Ishikawa (cell line): ENCODE measurements around the gene SEMA6A.

Experiments
- CEBPB ChIP-seq: IDR thresholded peaks from 2 replicates; pipeline ENCODE4 v1.6.1; 2012
- CREB1 ChIP-seq: IDR thresholded peaks from 2 replicates; pipeline ENCODE4 v1.6.1; 2012; ENCODE audit warnings: low read depth
- EGR1 ChIP-seq: IDR thresholded peaks from 2 replicates; pipeline ENCODE4 v1.6.1; 2012
- EP300 ChIP-seq: IDR thresholded peaks from 2 replicates; pipeline ENCODE4 v1.6.1; 2012; ENCODE audit warnings: borderline replicate concordance
- FOXM1 ChIP-seq: IDR thresholded peaks from 2 replicates; pipeline ENCODE4 v1.6.1; 2012; ENCODE audit warnings: low read depth, borderline replicate concordance
- NFIC ChIP-seq: IDR thresholded peaks from 2 replicates; pipeline ENCODE4 v1.6.1; 2012
- RAD21 ChIP-seq: IDR thresholded peaks from 2 replicates; pipeline ENCODE4 v1.6.1; 2012; ENCODE audit warnings: low read depth
- REST ChIP-seq: IDR thresholded peaks from 2 replicates; pipeline ENCODE4 v1.6.1; 2012; ENCODE audit warnings: low read depth, mild to moderate bottlenecking
- TAF1 ChIP-seq: IDR thresholded peaks from 2 replicates; pipeline ENCODE4 v1.6.1; 2012; ENCODE audit warnings: low read depth, mild to moderate bottlenecking
- TCF12 ChIP-seq: IDR thresholded peaks from 2 replicates; pipeline ENCODE4 v1.6.1; 2012; ENCODE audit warnings: low read depth
- TEAD4 ChIP-seq: IDR thresholded peaks from 2 replicates; pipeline ENCODE4 v1.6.1; 2012
- YY1 ChIP-seq: IDR thresholded peaks from 2 replicates; pipeline ENCODE4 v1.6.1; 2012; ENCODE audit warnings: low read depth
- ZBTB7A ChIP-seq: IDR thresholded peaks from 2 replicates; pipeline ENCODE4 v1.6.1; 2012; ENCODE audit warnings: low read depth
- TF ChIP-seq, protein P1 (sequence below): IDR thresholded peaks from 2 replicates; pipeline ENCODE4 v1.6.1; 2012
- TF ChIP-seq, protein P2 (sequence below): IDR thresholded peaks from 2 replicates; pipeline ENCODE4 v1.6.1; 2012

Gene SEMA6A

DNA sequence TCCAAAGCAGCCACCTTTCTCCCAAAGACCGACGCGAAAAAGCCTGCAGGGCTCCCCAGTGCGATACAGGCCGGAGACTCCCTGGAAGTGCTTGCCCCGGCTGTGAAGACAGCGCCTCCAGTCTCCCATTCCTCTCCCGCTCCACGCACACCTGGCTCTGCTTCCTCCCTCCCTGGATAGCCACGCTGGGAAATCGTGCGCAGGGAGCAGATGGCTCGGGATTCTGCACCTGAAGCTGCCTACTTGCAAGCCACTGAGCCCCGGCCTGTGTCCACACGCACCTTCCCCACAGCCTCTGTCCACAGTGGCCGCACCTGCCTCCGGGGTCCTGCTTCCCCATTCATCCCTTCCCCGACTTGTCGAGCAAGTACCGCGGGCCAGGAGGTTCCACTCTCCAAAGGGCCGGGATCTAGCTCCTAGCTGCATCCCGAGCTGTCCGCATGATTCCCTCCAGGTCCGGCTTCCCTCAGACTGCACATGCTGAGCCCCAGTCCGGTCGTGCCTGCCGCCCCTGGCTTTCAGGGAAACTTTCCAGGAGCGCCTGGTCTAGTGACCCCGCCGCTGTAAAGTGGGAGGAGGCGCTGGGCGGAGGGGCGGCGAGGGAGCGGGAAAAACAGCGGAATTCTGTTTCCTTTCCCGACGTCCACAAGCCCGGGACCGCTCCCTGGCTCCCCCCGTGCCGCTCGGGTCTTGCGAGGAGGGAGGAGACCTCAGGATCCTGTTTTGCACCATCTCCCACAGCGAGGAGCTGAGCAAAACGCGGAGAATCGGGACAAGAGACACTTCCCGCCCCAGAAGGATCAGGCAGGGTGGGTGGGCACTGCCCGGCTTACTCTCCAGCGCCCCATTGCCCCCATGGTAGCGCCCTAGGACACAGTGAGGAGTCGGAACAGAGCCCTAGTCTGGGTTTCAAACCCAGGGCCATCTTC lies 2.0 kb downstream of the SEMA6A start:
- TF ChIP-seq RAD21 = no peak
- TF ChIP-seq CEBPB = no peak
- no peak for TF ChIP-seq FOXM1
- no peak for TF ChIP-seq NFIC
- no peak for TF ChIP-seq TAF1

- TF ChIP-seq CEBPB (no peak), YY1 (no peak), REST (no peak), FOXM1 (no peak), EGR1 (no peak), EP300 (no peak), TEAD4 (no peak), TAF1 (no peak), ZBTB7A (no peak), CREB1 (no peak), TCF12 (no peak)
- TF ChIP-seq, protein P1, sequence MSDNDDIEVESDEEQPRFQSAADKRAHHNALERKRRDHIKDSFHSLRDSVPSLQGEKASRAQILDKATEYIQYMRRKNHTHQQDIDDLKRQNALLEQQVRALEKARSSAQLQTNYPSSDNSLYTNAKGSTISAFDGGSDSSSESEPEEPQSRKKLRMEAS = no peak
- TF ChIP-seq, protein P2, sequence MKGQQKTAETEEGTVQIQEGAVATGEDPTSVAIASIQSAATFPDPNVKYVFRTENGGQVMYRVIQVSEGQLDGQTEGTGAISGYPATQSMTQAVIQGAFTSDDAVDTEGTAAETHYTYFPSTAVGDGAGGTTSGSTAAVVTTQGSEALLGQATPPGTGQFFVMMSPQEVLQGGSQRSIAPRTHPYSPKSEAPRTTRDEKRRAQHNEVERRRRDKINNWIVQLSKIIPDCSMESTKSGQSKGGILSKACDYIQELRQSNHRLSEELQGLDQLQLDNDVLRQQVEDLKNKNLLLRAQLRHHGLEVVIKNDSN = no peak
Observed at GRCh38 chr5:116571568-116572349, 2.9 kb downstream of the SEMA6A start.

- TF ChIP-seq TEAD4 = no peak
- TF ChIP-seq, protein P1 = no peak
- TF ChIP-seq CEBPB = no peak
- no peak for TF ChIP-seq NFIC
- no peak for TF ChIP-seq ZBTB7A
- TF ChIP-seq EP300 = no peak
Observed at GRCh38 chr5:116569999-116570398, 4.6 kb downstream of the SEMA6A start.

DNA sequence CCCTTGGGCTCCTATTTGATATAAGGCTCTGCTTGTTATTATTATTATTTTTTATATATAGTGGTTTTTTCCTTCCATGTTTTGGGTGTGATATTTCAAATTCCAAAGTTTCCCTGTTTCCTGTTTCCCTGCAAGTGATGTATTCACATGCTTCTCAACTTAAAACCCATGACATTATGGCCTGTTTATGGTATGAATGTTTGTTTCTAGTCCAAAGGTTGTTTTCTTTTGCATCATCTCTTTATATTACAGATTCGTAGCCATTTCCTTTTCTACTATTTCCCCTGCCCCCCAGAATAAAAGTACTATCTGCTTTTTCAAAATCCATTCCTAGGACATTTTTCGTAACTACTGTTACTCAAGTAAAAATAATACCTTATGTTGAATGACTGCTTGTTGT lies 7.5 kb downstream of the SEMA6A start:
- TF ChIP-seq, protein P2 = no peak
- TF ChIP-seq, protein P1 = no peak
- no peak for TF ChIP-seq TCF12
- no peak for TF ChIP-seq FOXM1
- TF ChIP-seq EGR1 = no peak
- no peak for TF ChIP-seq CREB1
- TF ChIP-seq REST = no peak
- no peak for TF ChIP-seq TEAD4
- no peak for TF ChIP-seq TAF1
- TF ChIP-seq ZBTB7A = no peak
- no peak for TF ChIP-seq EP300
- no peak for TF ChIP-seq NFIC
- TF ChIP-seq RAD21 = no peak
- TF ChIP-seq CEBPB = no peak
- no peak for TF ChIP-seq YY1

DNA sequence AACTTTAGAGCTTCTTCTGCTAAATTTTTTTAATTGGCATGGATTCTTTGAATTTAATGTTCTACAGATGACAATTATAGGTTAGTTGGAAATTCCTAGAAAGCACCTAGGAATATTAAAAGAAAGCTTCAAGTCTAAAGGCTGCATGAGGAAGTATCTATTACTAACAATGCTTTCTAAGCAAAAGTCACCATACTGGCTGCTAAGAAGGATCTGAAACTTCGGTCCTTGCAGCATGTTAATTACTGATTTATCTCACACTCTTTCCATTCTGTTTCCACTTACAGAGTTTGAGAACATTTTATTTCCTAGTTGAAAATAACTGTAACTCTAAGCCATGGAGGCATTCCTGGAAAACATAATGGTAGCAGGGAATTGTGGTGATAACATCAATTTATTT lies 8.4 kb downstream of the SEMA6A start:
- no peak for TF ChIP-seq RAD21
- no peak for TF ChIP-seq EGR1
- no peak for TF ChIP-seq CEBPB
- TF ChIP-seq NFIC = no peak
- TF ChIP-seq, protein P1 = no peak
- TF ChIP-seq CREB1 = no peak
- no peak for TF ChIP-seq REST
- TF ChIP-seq, protein P2 = no peak
- TF ChIP-seq ZBTB7A = no peak
- no peak for TF ChIP-seq YY1
- no peak for TF ChIP-seq TCF12
- no peak for TF ChIP-seq TEAD4
- no peak for TF ChIP-seq EP300
- TF ChIP-seq TAF1 = no peak
- no peak for TF ChIP-seq FOXM1
